GM19395 (cell line): ENCODE data around the gene PLEKHA1.

ENCODE experiments used
- ATAC-seq: cut with Tn5 transposase; IDR thresholded peaks from one replicate; pipeline ENCODE4 v1.9.1; 2021; ENCODE audit warnings: mild to moderate bottlenecking, moderate library complexity; ENCODE audit not compliant: unreplicated experiment

PLEKHA1 gene

DNA sequence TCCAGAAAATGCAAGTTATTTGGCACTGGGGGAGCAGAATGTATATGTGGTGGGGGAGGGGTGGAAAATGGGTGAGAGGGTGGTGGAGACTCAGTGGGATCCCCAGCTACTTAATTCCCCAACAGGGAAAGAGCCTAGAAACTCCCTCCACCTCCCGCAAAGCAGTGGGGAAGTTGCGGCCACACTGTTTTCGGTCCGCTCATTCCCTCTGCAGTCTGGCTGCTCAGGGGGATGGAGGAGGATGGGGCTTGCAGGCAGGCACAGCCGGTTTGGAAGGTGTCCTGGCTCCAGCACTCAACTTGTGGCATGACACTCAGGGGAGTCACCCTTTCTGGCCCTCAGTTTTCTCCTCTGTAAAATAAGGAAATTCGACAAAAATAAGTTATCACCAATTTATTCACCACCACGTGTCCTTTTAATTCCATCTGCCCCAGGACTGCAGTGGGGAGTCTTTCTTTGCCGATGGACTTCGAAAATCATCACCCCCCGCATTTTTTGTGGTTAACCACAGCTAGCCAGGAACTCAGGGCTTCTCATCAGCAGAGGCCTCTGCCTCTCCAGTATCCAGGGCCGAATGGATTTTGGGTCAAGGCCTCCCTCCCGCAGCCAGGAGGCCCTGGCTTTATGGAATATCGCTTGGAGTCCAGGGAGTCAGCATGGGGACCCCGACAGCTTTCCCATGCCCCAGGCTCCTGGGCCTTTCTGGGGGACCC is 85.2 kb downstream of the PLEKHA1 start:
- ATAC-seq: no peak

DNA sequence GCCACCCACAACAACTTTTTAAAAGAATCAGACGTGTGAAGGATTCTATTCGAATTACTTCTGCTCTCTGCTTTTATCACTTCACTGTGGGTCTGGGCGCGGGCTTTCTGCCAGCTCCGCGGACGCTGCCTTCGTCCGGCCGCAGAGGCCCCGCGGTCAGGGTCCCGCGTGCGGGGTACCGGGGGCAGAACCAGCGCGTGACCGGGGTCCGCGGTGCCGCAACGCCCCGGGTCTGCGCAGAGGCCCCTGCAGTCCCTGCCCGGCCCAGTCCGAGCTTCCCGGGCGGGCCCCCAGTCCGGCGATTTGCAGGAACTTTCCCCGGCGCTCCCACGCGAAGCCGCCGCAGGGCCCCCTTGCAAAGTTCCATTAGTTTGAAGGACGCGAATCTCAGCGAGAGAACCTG is 86.4 kb downstream of the PLEKHA1 start:
- no peak for ATAC-seq

DNA sequence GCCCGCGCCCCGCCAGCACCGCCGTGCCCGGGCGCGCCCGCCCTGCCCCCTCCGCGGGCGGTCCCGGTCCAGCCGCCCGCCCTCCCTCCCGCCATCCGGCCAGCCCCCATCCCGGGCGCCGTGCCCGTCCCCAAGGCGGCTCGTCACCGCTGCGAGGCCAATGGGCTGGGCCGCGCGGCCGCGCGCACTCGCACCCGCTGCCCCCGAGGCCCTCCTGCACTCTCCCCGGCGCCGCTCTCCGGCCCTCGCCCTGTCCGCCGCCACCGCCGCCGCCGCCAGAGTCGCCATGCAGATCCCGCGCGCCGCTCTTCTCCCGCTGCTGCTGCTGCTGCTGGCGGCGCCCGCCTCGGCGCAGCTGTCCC is 86.8 kb downstream of the PLEKHA1 start, which contains the start of gene HTRA1:
TSS of gene HTRA1 (plus strand) at position 187 of the 362 bp plus-strand sequence. CDS start at position 287, 100 bp downstream.
- no peak for ATAC-seq

DNA sequence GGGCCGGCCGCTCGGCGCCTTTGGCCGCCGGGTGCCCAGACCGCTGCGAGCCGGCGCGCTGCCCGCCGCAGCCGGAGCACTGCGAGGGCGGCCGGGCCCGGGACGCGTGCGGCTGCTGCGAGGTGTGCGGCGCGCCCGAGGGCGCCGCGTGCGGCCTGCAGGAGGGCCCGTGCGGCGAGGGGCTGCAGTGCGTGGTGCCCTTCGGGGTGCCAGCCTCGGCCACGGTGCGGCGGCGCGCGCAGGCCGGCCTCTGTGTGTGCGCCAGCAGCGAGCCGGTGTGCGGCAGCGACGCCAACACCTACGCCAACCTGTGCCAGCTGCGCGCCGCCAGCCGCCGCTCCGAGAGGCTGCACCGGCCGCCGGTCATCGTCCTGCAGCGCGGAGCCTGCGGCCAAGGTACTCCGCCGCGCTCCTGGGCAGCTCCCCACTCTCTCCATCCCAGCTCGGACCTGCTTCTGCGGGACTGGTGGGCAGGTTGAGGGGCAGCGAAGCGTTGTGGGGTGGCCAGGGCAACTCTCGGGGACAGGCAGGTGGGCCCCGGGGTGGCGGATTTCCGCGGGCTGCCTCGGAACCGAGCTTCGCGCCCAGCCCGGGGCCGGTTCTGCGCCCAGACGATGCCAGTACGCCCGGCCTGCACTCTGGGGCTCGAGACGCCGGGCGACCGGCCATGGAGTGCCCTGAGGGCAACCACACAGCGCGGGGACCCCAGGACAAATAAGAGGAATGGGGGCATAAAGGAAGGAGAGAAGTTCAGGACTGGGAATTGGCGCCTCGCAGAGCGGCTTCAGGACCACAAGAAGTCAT is 87.4 kb downstream of the PLEKHA1 start:
- ATAC-seq: no peak

DNA sequence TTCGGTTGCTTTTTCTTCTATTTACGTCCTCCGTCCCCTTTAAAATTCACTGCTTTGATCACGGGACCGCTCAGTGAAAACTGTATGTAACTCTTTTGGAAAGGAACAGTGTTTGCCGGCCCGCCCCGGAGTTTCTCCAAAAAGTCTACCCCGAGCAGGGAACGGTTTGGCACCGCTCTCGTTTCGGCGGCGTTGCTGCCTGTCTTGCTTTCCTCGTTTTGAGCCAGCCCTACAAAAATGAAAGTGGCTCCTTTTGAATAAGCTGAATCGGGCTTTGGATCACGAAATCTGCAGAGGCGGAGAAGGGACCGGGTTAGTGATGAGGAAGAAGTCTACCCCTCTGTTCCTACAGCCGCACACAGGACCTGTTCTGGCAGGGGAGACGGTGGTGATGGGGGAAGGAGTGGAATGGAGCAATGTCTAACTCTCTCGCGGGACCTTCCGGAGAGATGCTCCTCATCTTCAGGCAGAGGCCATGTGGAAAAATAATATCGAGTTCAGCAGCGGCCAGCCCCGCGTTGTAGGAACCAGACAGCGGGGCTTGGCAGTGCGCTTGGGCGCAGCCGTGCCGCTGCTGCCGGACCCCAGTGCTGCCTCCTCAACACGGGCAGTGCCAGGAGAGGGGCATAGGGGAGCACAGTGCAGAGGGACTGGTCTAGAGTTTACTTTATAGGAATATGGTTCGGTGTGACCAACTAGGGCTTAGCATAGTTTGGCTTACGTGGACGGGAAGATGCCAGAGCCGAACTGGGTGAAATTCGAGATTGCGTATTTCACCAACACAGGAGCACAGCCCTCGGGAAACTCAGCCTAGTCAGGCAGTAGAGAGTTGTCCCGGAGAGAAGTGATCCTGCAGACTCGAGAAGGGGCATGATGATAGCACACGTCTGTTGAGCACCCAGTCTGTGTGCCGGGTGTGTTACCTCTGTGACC is 88.3 kb downstream of the PLEKHA1 start:
- ATAC-seq: no peak

DNA sequence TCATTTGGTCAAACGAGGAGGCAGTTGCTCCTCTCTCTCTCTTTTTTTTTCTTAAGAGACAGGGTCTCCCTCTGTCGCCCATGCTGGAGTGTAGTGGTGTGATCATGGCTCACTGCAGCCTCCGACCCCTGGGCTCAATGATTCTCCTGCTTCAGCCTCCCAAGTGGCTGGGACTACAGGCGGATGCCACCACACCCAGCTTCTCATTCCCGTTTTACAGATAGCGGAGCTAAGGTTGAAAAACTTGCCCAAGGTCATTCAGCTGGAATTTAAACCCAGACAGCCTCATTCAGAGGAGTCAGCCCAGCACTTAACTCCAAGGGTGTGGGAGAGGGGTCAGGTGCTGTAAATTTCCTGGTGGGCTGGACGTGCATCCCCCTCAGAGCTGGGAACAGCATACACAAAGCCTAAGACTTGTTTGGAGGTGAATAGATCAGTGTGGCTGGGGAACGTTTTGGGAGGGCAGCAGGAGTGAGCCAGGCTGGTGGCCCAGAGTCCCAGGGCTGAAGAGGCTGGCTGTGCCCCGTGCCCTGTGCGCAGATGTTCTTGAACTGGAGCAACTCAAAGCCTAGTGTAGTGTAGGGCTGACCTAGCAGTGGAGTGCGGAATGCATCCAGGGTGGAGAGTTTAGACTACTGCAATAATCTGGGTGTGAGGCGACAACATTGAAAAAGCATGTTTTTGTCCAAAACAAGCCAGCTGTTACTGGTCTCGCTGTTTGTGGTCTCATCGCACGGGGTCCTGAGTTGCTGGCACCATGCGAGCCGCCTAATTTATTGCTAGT is 89.2 kb downstream of the PLEKHA1 start:
- ATAC-seq: no peak

DNA sequence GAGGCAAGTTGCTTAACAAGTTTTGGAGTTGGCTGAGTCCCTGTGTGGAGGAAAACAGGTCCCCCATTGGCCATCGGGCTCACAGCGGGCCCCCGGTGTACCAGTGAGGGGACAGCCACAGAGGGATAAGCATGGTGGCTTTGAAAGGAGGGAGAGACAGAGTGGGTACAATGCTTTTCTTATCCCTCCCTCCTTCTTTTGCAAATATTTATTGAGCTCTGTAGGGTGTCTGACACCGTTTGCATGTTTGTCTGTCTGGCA is 89.7 kb downstream of the PLEKHA1 start:
- ATAC-seq: no peak

DNA sequence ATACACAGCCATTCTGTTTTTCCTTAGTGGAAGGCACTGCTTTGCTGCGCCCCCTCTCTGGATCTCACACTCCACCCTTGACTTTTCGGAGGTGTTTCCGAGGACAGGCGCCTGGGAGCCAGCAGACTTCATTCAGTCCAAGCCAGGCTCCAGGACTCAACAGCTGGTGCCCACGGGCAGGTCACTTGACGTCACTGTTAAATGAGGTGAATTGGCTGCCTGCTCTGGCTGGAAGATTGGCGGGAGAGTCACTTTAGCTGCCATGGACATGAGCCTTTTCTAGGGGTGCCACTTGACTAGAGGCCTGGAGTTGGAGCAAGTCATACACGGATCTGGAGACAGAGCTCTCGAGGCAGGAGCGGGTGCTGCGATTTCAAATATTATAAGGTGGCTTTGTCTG is 90.1 kb downstream of the PLEKHA1 start:
- ATAC-seq: no peak

DNA sequence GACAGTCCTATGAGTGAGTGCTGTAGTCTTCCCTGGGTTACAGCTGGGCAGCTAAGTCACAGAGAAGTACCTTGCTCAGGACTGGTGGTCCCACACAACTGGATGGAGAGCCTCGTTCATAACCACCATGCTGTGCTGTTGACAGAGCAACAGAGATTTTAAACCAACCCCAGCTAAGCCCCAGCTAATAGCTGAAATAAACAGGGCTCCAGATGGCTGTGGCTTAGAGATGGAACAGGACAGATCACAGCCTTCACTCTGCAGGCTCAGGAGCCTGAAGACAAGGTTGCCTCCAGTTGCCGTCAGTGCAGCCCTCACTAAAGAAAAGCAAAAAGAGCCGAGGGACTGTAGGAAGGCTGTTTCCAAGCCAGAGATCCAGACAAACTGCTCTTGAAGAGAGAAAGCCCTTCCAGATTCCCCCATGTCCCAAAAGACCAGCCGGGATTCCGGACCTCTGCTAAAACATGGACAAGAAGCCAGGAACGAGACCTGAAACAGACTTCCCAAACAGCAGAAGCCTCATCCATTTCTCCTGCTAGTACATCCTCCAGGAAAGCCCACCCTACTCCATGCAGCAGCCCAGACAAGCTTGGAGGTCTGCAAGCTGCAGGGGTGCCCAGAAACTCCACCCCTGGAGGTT is 91.0 kb downstream of the PLEKHA1 start:
- ATAC-seq: no peak

DNA sequence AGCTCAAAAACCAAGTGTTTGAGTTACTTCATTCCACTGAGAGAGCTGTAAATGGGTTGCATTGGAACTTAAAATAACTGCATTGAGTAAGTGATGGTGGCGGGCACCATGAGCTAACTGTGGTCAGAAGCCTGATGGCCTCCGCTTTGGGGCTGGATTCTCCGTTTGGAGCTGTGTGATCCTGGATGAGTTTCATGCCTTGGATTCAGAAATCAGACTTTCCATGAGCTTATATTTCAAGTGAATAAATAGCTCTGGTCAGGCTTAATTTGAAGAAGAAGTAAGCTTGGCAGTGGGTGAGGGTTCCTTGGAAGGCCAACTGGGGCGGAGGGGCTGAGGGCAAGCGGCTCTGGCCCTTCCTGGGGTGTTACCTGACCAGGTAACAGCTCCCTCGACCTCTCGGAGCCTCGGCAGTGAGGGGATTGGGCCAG is 92.5 kb downstream of the PLEKHA1 start:
- ATAC-seq: no peak

DNA sequence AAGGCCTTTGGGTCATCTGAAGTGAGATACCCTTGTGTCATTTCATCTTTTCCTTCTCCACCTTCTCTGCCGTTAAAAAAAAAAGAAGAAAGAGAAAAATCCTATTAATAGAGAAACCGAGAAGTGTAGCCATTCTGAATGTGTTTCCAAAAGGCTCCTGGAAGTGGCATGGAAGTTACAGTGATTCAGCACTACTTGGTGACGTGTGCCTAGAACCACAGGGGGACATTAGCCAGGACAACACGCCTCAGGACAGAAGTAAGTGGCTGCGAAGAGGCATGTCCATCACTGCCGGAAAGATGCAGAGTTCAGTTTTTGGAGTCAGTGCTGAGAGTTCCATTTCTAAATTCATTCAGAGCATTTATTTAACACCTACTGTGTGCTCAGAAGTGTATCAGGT is 93.2 kb downstream of the PLEKHA1 start:
- no peak for ATAC-seq

DNA sequence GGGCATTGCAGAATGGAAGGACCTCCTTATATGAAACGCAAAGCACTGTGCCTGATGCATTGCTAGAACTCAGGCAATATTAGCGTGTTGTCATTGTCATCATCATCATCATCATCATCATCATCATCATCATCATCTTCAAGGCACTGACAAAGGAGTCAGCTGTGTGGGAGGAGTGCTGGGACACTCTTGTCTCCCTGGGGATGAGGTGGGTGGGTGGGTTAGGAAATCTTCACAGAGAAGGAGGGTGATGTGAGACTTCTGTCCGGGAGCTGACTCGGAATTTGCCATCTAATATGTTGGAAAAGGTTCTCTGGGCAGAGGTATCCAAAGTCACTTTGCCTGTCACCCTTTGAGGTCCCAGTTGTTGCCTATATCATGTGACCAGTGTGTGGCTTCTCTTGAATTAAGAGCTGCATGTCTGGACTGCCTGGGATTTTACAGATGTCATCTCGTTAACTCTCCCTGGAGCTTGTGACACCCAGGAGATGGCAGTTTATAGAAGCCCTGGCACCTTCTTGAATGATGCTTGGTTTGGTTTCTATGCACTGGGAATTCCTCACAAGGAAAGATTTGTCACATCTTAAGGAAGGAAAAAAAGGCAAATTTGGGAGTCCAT is 93.9 kb downstream of the PLEKHA1 start:
- ATAC-seq: no peak

DNA sequence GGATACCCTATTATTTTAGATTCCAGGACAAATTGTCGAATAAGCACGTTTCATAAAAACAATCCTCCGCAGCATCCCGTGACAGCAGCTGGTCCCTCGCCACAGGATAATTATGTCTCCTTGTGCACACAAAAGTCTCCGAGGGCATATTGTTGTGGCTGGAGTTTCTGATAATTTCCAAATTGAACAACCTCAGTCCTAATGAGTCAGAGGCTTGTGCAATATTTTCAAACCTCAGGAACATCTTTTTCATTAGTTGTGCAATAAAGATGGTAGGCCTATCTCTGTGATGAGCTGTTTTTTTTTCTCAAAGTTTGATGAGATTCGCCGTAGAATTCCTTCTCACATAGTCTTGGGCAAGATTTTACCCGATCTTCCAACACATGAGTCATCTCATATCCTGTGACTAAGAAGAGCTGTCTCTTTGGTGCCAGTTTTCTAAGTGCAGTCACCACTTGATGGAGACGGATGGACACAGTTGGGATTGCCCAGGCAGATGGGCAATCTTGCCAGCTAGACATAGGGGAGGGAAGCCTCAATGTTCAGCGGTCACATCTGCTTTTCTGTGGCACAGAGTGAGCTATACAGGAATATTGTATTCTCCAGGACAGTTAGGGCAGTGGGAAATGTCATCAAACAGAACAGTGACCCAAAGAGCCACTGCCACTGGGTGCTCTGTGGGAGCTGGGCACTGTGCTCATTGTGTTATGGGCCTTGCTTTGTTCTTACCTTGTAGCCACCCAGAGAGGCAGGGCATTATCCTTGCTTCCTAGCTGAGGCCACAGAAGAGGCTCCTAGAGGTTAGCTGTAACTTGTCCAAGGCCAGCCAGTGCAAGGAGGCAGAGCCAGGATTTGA is 94.6 kb downstream of the PLEKHA1 start:
- ATAC-seq: no peak

DNA sequence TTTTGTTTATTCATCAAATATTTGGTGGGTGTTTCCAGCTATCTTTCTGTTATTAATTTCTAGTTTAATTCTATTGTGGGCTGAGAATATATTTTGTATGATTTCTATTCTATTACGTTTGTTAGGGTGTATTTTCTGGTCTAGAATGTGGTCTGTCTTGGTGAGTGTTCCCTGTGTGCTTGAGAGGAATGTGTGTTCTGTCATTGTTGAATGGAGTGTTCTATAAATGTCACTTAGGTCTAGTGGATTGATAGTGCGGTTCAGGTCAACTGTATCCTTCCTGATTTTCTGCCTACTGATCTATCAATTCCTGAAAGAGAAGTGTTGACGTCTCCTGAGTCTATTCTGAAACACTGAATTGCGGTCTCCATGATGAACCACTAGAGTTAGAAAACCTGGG is 95.3 kb downstream of the PLEKHA1 start:
- no peak for ATAC-seq

DNA sequence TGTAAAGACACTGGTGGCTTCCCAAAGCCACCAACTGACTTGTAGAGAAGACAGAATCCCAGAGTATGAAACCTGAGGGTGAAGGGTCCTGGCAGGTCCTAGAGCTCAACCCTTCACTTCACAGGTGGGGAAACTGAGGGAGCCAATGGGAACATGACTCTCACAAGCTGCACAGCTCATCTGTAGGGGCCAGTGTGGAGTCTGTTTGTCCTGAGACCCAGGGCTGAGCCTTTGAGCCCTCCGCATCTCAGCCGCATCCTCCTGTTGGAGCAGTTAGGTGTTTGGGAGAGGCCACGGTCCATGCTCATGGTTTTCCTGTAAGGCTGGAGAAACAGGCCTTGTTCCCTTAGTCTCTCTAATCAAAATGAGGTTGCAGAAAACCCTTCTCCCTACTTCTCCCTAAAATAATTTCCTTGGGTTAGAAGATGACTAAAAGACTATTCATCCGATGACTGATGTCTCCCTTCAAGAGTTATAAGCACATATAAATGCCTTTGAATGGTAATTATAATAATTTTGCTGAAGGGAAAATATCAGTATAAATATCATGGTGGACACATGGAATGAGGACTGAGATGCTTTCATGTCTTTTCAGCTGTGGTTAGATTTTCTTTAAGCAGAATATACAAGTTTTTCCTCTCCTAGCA is 97.1 kb downstream of the PLEKHA1 start:
- no peak for ATAC-seq

DNA sequence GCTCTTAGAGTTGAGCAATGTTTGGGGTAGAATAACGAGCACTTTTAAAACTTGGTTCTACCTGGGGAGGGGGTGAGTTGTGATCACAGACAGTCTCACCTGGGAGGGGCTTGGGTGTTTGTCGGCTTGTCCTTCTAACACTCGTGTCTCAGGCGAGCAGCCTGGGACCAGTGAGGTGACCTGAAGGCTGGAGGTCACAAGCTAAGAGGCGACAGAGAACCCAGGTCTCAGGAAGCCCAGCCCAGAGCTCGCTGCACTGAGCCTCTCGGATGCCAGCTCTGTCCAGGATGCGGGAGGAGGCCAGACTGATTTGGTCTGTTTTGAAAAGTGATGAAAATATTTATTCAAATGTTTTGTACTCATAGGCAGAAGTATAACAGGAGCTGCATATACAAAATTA is 98.6 kb downstream of the PLEKHA1 start:
- no peak for ATAC-seq

DNA sequence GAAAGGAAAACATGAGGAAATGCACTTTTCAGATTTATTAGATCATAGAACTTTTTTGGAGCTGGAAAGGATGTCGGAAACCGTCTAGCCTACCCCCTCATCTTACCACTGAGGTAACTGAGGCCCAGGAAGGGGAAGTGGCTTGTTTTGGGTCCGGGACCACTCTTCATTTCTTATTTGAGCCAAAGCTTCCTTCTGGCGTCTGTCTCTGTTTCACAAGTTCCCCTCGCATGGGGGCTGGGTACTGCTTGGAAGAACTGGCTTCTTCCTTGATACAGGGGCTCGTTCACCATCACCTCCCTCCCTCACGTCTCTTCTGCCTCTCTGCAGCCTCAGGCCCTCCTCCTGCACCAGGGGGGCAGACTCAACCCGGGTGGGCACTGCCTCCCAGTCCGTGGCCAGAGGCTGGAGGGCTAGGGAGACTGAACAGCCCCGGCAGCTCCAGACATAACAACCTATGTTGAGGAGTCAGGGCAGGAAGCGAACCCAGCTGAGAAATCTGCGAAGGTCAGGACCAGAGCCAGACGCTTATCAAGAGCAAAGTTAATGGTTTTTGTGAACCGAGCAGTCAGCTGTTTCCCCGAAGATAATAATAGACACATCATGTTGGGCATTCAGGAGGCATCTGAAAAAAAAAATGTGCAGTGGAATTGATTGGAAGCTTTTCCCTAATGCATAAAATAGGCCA is 99.8 kb downstream of the PLEKHA1 start:
- no peak for ATAC-seq

DNA sequence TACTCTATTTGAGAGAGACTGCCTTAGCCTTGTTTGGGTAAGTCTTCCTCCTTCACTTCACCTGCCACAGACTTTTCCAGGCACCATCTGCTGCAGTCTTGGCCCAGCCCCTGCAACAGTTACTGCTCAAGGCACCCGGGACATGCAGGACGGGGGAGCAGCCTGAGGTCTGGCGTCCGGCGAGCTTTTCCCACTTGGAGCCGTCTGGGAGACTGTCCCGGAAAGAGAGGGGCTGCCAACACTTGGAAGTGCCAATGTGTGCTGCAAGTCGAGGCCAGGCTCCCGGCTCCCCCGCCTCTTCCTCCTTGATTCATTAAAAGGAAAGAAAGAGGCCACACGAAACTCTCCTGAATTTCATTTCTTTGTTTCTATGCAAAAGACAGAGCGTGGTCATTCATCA is 100.6 kb downstream of the PLEKHA1 start:
- ATAC-seq: no peak
